ENCODE measurements around the gene ATXN3L.

DNA sequence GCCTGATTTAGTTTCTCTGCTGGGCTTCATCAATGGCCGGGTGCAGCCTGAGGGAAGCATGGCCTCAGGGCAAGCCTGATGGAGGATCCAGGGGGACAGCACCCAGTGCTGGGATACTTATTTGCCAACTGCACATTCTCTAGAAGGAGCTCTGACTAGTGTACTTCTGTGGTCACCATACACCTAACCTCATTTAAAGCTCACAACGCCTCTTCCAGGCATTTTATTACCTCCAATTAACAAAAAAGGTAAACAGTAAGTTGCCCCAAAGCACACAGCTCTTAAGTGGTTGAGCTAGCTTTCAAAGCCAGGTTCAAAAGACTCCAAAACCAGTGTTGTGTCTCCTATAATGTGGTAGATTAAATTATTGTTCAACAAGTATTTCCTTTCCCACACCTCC, 26.8 kb upstream of the ATXN3L start:
- TF ChIP-seq CTCF (IDR thresholded peaks at IDR 0.05 in 2 of 3, conservative IDR thresholded peaks at IDR 0.05 in 1 of 3; ENCODE audit: control insufficient read depth in 2 of 3, extremely low read depth in 1 of 3, insufficient read depth in 1 of 3, low read depth in 3 of 3, low read length in 3 of 3) (no peak), SPI1 (IDR thresholded peaks at IDR 0.05; ENCODE audit: borderline replicate concordance, insufficient read depth, low read depth, low read length) (no peak), NR2C2 (IDR thresholded peaks at IDR 0.05; ENCODE audit: borderline replicate concordance, control insufficient read depth, insufficient read length, low read depth) (no peak), NFYB (IDR thresholded peaks at IDR 0.05; ENCODE audit: insufficient read depth, low read depth, low read length) (no peak), NFYA (IDR thresholded peaks at IDR 0.05; ENCODE audit: borderline replicate concordance, low read depth, low read length) (no peak), CREM (IDR thresholded peaks at IDR 0.05; ENCODE audit: low read depth) (no peak), ETV6 (conservative IDR thresholded peaks at IDR 0.05 in 1 of 2, IDR thresholded peaks at IDR 0.05 in 1 of 2; ENCODE audit: borderline replicate concordance in 1 of 2, low read depth in 1 of 2) (no peak), TCF3 (IDR thresholded peaks at IDR 0.05; ENCODE audit: borderline replicate concordance, insufficient read depth, low read depth, low read length) (no peak), CEBPZ (IDR thresholded peaks at IDR 0.05; ENCODE audit: low read depth, low read length) (no peak), BCLAF1 (IDR thresholded peaks at IDR 0.05) (no peak), POLR2A (IDR thresholded peaks at IDR 0.05; ENCODE audit: low read depth, low read length) (no peak)
